ENCODE data around the gene SLC25A51.

Gene SLC25A51

GRCh38 chr9:37908283-37908682, 4.4 kb upstream of the SLC25A51 start:
- Histone ChIP-seq H3K9ac (ENCODE audit: low read depth, low read length, poor library complexity, severe bottlenecking) (no peak overlapping the region), H3K4me1 (ENCODE audit: insufficient read depth, low read length, poor library complexity, severe bottlenecking) (no peaks in the 10 kb centered on the region), H3K9me3 (ENCODE audit: insufficient read depth, low read depth, low read length) (no peaks in the 10 kb centered on the region), H3K4me2 (ENCODE audit: low read depth, low read length, poor library complexity, severe bottlenecking) (no peak overlapping the region), H4K20me1 (ENCODE audit: insufficient read depth, low read length, poor library complexity, severe bottlenecking) (peaks cover 2% of the 10 kb centered on the region), H3K4me3 (ENCODE audit: low read length, poor library complexity, severe bottlenecking) (no peak overlapping the region), H3F3A (ENCODE audit: low read depth) (no peaks in the 10 kb centered on the region), H3K36me3 (ENCODE audit: insufficient read depth, low read length) (no peaks in the 10 kb centered on the region), H3K27me3 (ENCODE audit: insufficient read depth, low read length, poor library complexity, severe bottlenecking) (no peaks in the 10 kb centered on the region), H3K9me2 (replicated peaks; ENCODE audit: low read depth, low read length) (no peaks in the 10 kb centered on the region), H2AFZ (ENCODE audit: low read length) (no peak overlapping the region), H3K79me2 (ENCODE audit: insufficient read depth, low read length) (peaks cover 4% of the 10 kb centered on the region)
- TF ChIP-seq EZH2phosphoT487 (IDR thresholded peaks at IDR 0.05; ENCODE audit: borderline replicate concordance), result no peak

GRCh38 chr9:37906312-37907239, 2.6 kb upstream of the SLC25A51 start:
- no peaks in the 10 kb centered on the region for H3K36me3 ChIP-seq (ENCODE audit: insufficient read depth, low read length)
- TF ChIP-seq EZH2phosphoT487 (IDR thresholded peaks at IDR 0.05; ENCODE audit: borderline replicate concordance) (no peak), CTCF (conservative IDR thresholded peaks at IDR 0.05; ENCODE audit: low read length) (no peak)
- no peaks in the 10 kb centered on the region for H3K9me2 ChIP-seq (replicated peaks; ENCODE audit: low read depth, low read length)
- H2AFZ ChIP-seq (ENCODE audit: low read length), result no peak overlapping the region
- H3K4me2 ChIP-seq (ENCODE audit: low read depth, low read length, poor library complexity, severe bottlenecking), result no peak overlapping the region
- no peak overlapping the region for H3K9ac ChIP-seq (ENCODE audit: low read depth, low read length, poor library complexity, severe bottlenecking)
- peaks cover 15% of the 10 kb centered on the region for H4K20me1 ChIP-seq (ENCODE audit: insufficient read depth, low read length, poor library complexity, severe bottlenecking)
- H3K27me3 ChIP-seq (ENCODE audit: insufficient read depth, low read length, poor library complexity, severe bottlenecking), result no peaks in the 10 kb centered on the region
- H3K9me3 ChIP-seq (ENCODE audit: insufficient read depth, low read depth, low read length), result no peaks in the 10 kb centered on the region
- H3K4me3 ChIP-seq (ENCODE audit: low read length, poor library complexity, severe bottlenecking), result no peak overlapping the region
- H3K4me1 ChIP-seq (ENCODE audit: insufficient read depth, low read length, poor library complexity, severe bottlenecking), result peaks cover 17% of the 10 kb centered on the region
- peaks cover 21% of the 10 kb centered on the region for H3K79me2 ChIP-seq (ENCODE audit: insufficient read depth, low read length)
- H3F3A ChIP-seq (ENCODE audit: low read depth), result no peaks in the 10 kb centered on the region

GRCh38 chr9:37905776-37906175, 1.8 kb upstream of the SLC25A51 start:
- no peaks in the 10 kb centered on the region for H3K27me3 ChIP-seq (ENCODE audit: insufficient read depth, low read length, poor library complexity, severe bottlenecking)
- TF ChIP-seq EZH2phosphoT487 (IDR thresholded peaks at IDR 0.05; ENCODE audit: borderline replicate concordance) (no peak), CTCF (conservative IDR thresholded peaks at IDR 0.05; ENCODE audit: low read length) (no peak)
- peaks cover 22% of the 10 kb centered on the region for H3K4me1 ChIP-seq (ENCODE audit: insufficient read depth, low read length, poor library complexity, severe bottlenecking)
- no peak overlapping the region for H3K4me2 ChIP-seq (ENCODE audit: low read depth, low read length, poor library complexity, severe bottlenecking)
- no peaks in the 10 kb centered on the region for H3K36me3 ChIP-seq (ENCODE audit: insufficient read depth, low read length)
- H4K20me1 ChIP-seq (ENCODE audit: insufficient read depth, low read length, poor library complexity, severe bottlenecking), result peaks cover 16% of the 10 kb centered on the region
- H2AFZ ChIP-seq (ENCODE audit: low read length), result no peak overlapping the region
- peaks cover 29% of the 10 kb centered on the region for H3K79me2 ChIP-seq (ENCODE audit: insufficient read depth, low read length)
- no peaks in the 10 kb centered on the region for H3K9me2 ChIP-seq (replicated peaks; ENCODE audit: low read depth, low read length)
- no peaks in the 10 kb centered on the region for H3K9me3 ChIP-seq (ENCODE audit: insufficient read depth, low read depth, low read length)
- no peak overlapping the region for H3K9ac ChIP-seq (ENCODE audit: low read depth, low read length, poor library complexity, severe bottlenecking)
- no peaks in the 10 kb centered on the region for H3F3A ChIP-seq (ENCODE audit: low read depth)
- H3K4me3 ChIP-seq (ENCODE audit: low read length, poor library complexity, severe bottlenecking), result no peak overlapping the region

Measured in Loucy (cell line).